HepG2 (cell line): ENCODE results near the gene CLDND2. TPM values are rescaled to one million over a fixed set of nuclear protein-coding genes. Genes with fewer than 3 reads are reported as not detected.

Source experiments
- AKAP8 ChIP-seq: sonication (generic); formaldehyde crosslinking; IDR thresholded peaks from 2 replicates; pipeline ENCODE4 v1.5.1; 2020; ENCODE audit warnings: mild to moderate bottlenecking, missing genetic modification reagents
- ATRX ChIP-seq: sonication (generic); formaldehyde crosslinking; IDR thresholded peaks from 2 replicates; pipeline ENCODE4 v1.4.0; 2020; ENCODE audit warnings: missing genetic modification reagents, borderline replicate concordance
- DDIT3 ChIP-seq: sonication (generic); formaldehyde crosslinking; IDR thresholded peaks from 2 replicates; pipeline ENCODE4 v1.4.0; 2020; ENCODE audit warnings: mild to moderate bottlenecking, missing genetic modification reagents
- ESRRA ChIP-seq: sonication (generic); formaldehyde crosslinking; IDR thresholded peaks from 2 replicates; pipeline ENCODE4 v1.5.1; 2020; ENCODE audit warnings: mild to moderate bottlenecking, low read depth, missing genetic modification reagents
- FOSL1 ChIP-seq: sonication (generic); formaldehyde crosslinking; IDR thresholded peaks from 2 replicates; pipeline ENCODE4 v1.9.0; 2021; ENCODE audit warnings: missing genetic modification reagents, borderline replicate concordance
- FOSL2 ChIP-seq: sonication (generic); formaldehyde crosslinking; IDR thresholded peaks from 2 replicates; pipeline ENCODE4 v1.4.0; 2020; ENCODE audit warnings: missing genetic modification reagents
- HNRNPUL1 ChIP-seq: fragments of 200-400 bp; formaldehyde crosslinking; IDR thresholded peaks from 2 replicates; pipeline ENCODE4 v1.6.1; 2017; ENCODE audit warnings: low read depth, mild to moderate bottlenecking, low read length, moderate library complexity
- HOXA9 ChIP-seq: sonication (generic); formaldehyde crosslinking; IDR thresholded peaks from 2 replicates; pipeline ENCODE4 v1.8.1; 2022; ENCODE audit warnings: missing genetic modification reagents, mild to moderate bottlenecking, moderate library complexity, borderline replicate concordance
- POGZ ChIP-seq: sonication (generic); formaldehyde crosslinking; IDR thresholded peaks from 2 replicates; pipeline ENCODE4 v1.4.0; 2020; ENCODE audit warnings: mild to moderate bottlenecking, missing genetic modification reagents
- RBAK ChIP-seq: sonication (generic); formaldehyde crosslinking; IDR thresholded peaks from 2 replicates; pipeline ENCODE4 v1.5.1; 2020; ENCODE audit warnings: mild to moderate bottlenecking, missing genetic modification reagents
- SALL2 ChIP-seq: sonication (generic); formaldehyde crosslinking; IDR thresholded peaks from 2 replicates; pipeline ENCODE4 v1.8.1; 2023; ENCODE audit warnings: mild to moderate bottlenecking, missing genetic modification reagents, inconsistent platforms
- STAT6 ChIP-seq: sonication (generic); formaldehyde crosslinking; IDR thresholded peaks from 2 replicates; pipeline ENCODE4 v1.4.0; 2020; ENCODE audit warnings: missing genetic modification reagents, mild to moderate bottlenecking, borderline replicate concordance
- THYN1 ChIP-seq: sonication (generic); formaldehyde crosslinking; IDR thresholded peaks from 2 replicates; pipeline ENCODE4 v1.8.1; 2023; ENCODE audit warnings: low read depth, mild to moderate bottlenecking, moderate library complexity, missing genetic modification reagents, borderline replicate concordance
- ZBTB43 ChIP-seq: sonication (generic); formaldehyde crosslinking; conservative IDR thresholded peaks from 2 replicates; pipeline ENCODE4 v1.4.0; 2020; ENCODE audit warnings: missing genetic modification reagents
- ZNF124 ChIP-seq: sonication (generic); formaldehyde crosslinking; IDR thresholded peaks from 2 replicates; pipeline ENCODE4 v1.4.0; 2020; ENCODE audit warnings: missing genetic modification reagents
- ZNF138 ChIP-seq: sonication (generic); formaldehyde crosslinking; IDR thresholded peaks from 2 replicates; pipeline ENCODE4 v1.5.0; 2020; ENCODE audit warnings: mild to moderate bottlenecking, low read depth, missing genetic modification reagents
- ZNF224 ChIP-seq: sonication (generic); formaldehyde crosslinking; IDR thresholded peaks from 2 replicates; pipeline ENCODE4 v1.5.0; 2020; ENCODE audit warnings: mild to moderate bottlenecking, missing genetic modification reagents
- ZNF280B ChIP-seq: sonication (generic); formaldehyde crosslinking; IDR thresholded peaks from 2 replicates; pipeline ENCODE4 v1.5.0; 2020; ENCODE audit warnings: missing genetic modification reagents, mild to moderate bottlenecking, borderline replicate concordance
- ZNF788 ChIP-seq: sonication (generic); formaldehyde crosslinking; IDR thresholded peaks from 2 replicates; pipeline ENCODE4 v1.5.0; 2020; ENCODE audit warnings: mild to moderate bottlenecking, missing genetic modification reagents, borderline replicate concordance
- ZUFSP ChIP-seq: sonication (generic); formaldehyde crosslinking; IDR thresholded peaks from 2 replicates; pipeline ENCODE4 v1.9.0; 2021; ENCODE audit warnings: missing genetic modification reagents, mild to moderate bottlenecking, borderline replicate concordance
- ZZZ3 ChIP-seq: sonication (generic); formaldehyde crosslinking; IDR thresholded peaks from 2 replicates; pipeline ENCODE4 v1.4.0; 2020; ENCODE audit warnings: missing genetic modification reagents, mild to moderate bottlenecking, borderline replicate concordance
- polyA plus RNA-seq, 8 experiments: library from polyadenylated mRNA; depleted of rRNA in 3 of 8; stranded (reverse) in 7 of 8; unstranded in 1 of 8; fragments of >200 nt; fragmentation: Illumina TruSeq in 4 of 8; extraction: Trizol in 4 of 8; gene quantifications; 2 replicates each; pipeline versions ENCODE4 v1.2.1 to v1.2.3, GENCODE V29; 2011 to 2016; ENCODE audit warnings: low read depth in 4 of 8, missing spikeins in 1 of 8, mixed read lengths in 1 of 8; ENCODE audit not compliant: insufficient read depth in 1 of 8
- total RNA-seq, 5 experiments: library from RNA; depleted of rRNA; stranded (reverse); fragments of >200 nt; fragmentation: Illumina TruSeq; extraction: Trizol; gene quantifications; 2 replicates each; pipeline ENCODE4 v1.2.3, GENCODE V29; 2016; ENCODE audit warnings: low read depth in 1 of 5

CLDND2 gene
- total and polyA plus RNA-seq, 2 of the 13 experiments (the other 11 are each of a cell fraction or from before 2014, with no cell fraction given) = 0.84 to 1.8 TPM

- TF ChIP-seq STAT6 (CRISPR knock-in tag) (no peak), FOSL1 (CRISPR knock-in tag) (no peak), ZZZ3 (CRISPR knock-in tag) (no peak), SALL2 (CRISPR knock-in tag) (no peak), ZNF788 (CRISPR knock-in tag) (no peak), THYN1 (CRISPR knock-in tag) (no peak), HNRNPUL1 (no peak), DDIT3 (CRISPR knock-in tag) (no peak), ESRRA (no peak), RBAK (CRISPR knock-in tag) (no peak), ZNF224 (CRISPR knock-in tag) (no peak), AKAP8 (no peak), ZBTB43 (CRISPR knock-in tag) (no peak), HOXA9 (CRISPR knock-in tag) (peak; percentile 89; the same call in 1 of the 2 replicates), POGZ (CRISPR knock-in tag) (peak; percentile 48; the same call in 1 of the 2 replicates), ZNF124 (CRISPR knock-in tag) (no peak), FOSL2 (CRISPR knock-in tag) (peak; percentile 36; the same call in 1 of the 2 replicates), ATRX (CRISPR knock-in tag) (no peak), ZUFSP (CRISPR knock-in tag) (no peak), ZNF138 (no peak), ZNF280B (CRISPR knock-in tag) (0 out of 2 replicates have a peak, but pooled peaks have one; percentile 69)
Observed at GRCh38 chr19:51394050-51394836, 25.4 kb upstream of the CLDND2 start (continued).
